ENCODE results near the gene DYNC2LI1. TPM values are rescaled to one million over a fixed set of nuclear protein-coding genes. Genes with fewer than 3 reads are reported as not detected.

DYNC2LI1 gene
- total and polyA plus RNA-seq, 2 of the 8 experiments (the other 6 are each of a cell fraction or from before 2014, with no cell fraction given): 3.9 to 7.6 TPM

DNA sequence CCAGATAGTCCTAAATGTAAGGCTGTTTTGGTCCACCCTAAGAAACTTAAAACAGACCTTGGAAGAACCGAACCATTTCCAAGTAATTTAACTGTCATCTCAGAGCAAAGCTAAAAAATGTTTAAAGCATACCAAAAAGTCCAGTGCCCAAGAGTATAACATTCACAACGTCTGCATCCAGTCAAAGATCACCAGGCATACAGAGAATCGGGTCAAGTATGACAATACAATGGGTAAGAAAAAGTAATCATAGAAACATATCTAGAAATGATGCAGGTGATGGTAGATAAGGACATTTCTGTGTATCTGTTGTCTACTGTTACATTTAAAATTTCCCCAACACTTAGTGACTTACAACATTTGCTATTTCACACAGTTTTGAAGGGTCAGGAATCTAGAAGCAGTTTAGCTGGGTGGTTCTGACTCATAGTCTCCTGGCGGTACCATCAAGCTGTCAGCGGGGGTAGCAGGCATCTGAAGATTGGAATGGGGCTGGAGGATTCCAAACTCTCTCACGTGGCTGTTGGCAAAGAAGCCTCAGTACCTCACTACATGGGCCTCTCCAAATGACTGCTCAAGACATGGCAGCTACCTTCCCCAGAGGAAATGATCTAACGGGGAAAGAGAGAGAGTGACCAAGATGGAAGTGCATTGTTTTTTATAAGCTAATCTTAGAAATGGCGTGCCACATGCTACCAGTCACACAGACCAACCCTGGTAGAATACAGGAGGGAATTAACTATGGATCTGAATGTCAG is 36.6 kb upstream of the DYNC2LI1 start:
- Histone ChIP-seq H4K91ac (replicated peaks; ENCODE audit: insufficient read length, low read length) (no peak overlapping the region), H3K23ac (ENCODE audit: insufficient read length) (no peak overlapping the region), H3K79me2 (ENCODE audit: control insufficient read depth in 1 of 2, insufficient read depth in 2 of 2, low read length in 2 of 2) (no peaks in the 10 kb centered on the region), H3K23me2 (ENCODE audit: low read depth, low read length) (no peaks in the 10 kb centered on the region), H3K79me1 (ENCODE audit: low read depth, low read length) (no peaks in the 10 kb centered on the region; the same call in 1 of the 2 replicates), H3K9ac (replicated peaks in 1 of 4; ENCODE audit: extremely low read depth in 1 of 4, low read depth in 3 of 4, low read length in 3 of 4) (no peak overlapping the region), H2BK20ac (ENCODE audit: low read length) (no peak overlapping the region), H4K5ac (ENCODE audit: insufficient read length, low read depth, low read length) (no peak overlapping the region), H3K36me3 (ENCODE audit: control insufficient read depth in 2 of 4, insufficient read depth in 4 of 4, low read length in 3 of 4) (no peaks in the 10 kb centered on the region), H2BK120ac (replicated peaks; ENCODE audit: low read depth, low read length) (no peak overlapping the region), H2BK5ac (ENCODE audit: low read depth, low read length) (no peak overlapping the region), H2AFZ (ENCODE audit: low read length) (no peak overlapping the region), H3K56ac (replicated peaks; ENCODE audit: insufficient read length, low read depth, low read length) (no peak overlapping the region), H3K14ac (ENCODE audit: insufficient read length) (no peak overlapping the region), H3K4ac (replicated peaks; ENCODE audit: insufficient read length, low read depth, low read length) (no peak overlapping the region), H2AK5ac (ENCODE audit: low read depth, low read length) (no peak overlapping the region), H2BK12ac (ENCODE audit: low read depth, low read length) (no peak overlapping the region), H2BK15ac (ENCODE audit: low read length) (no peak overlapping the region), H3K27ac (ENCODE audit: low read depth, low read length) (no peak overlapping the region), H3K27me3 (replicated peaks in 1 of 4; ENCODE audit: control insufficient read depth in 3 of 4, extremely low read depth in 1 of 4, insufficient read depth in 3 of 4, low read length in 3 of 4) (no peaks in the 10 kb centered on the region), H3K18ac (ENCODE audit: extremely low read depth, low read length) (no peak overlapping the region), H4K8ac (ENCODE audit: extremely low read depth, insufficient read depth, low read length) (no peak overlapping the region), H3K9me3 (ENCODE audit: insufficient read depth in 2 of 2, low read depth in 1 of 2, low read length in 1 of 2) (no peaks in the 10 kb centered on the region), H3K4me1 (replicated peaks in 1 of 4; ENCODE audit: control insufficient read depth in 3 of 4, insufficient read depth in 4 of 4, low read length in 3 of 4) (no peaks in the 10 kb centered on the region), H3K4me2 (ENCODE audit: insufficient read depth in 1 of 2, low read depth in 2 of 2, low read length in 2 of 2) (no peak overlapping the region), H4K20me1 (replicated peaks in 1 of 2; ENCODE audit: control insufficient read depth in 1 of 2, insufficient read depth in 2 of 2, low read length in 2 of 2) (no peaks in the 10 kb centered on the region), H3K4me3 (ENCODE audit: extremely low read depth in 1 of 4, insufficient read depth in 2 of 4, low read depth in 3 of 4, low read length in 4 of 4) (no peak overlapping the region)
- CTCF ChIA-PET (ENCODE audit: partially characterized antibody): interaction anchor here (1.4 to 1.9 kb wide), 4 partner anchors 13 to 161 kb away, joined by 3 to 8 read pairs (median 4); no protein-coding TSS in a partner anchor
- FAIRE-seq: no peak
- DNase-seq (ENCODE audit: low read depth in 1 of 2, low spot score in 2 of 2): no peak
- POLR2A ChIA-PET (ENCODE audit: partially characterized antibody): no interaction called here
- 77% methylated on average over 8 of the region's 8 CpGs; no CpG with 5 or more reads in 1 of the 2 experiments for WGBS, 2 experiments (ENCODE audit: extremely low coverage in 1 of 2, insufficient coverage in 1 of 2, insufficient read length in 1 of 2, insufficient replicate concordance in 2 of 2, low coverage in 1 of 2, low lambda C conversion rate in 2 of 2, missing lambda C conversion rate in 1 of 2)
- TF ChIP-seq YY1 (IDR thresholded peaks at IDR 0.05; ENCODE audit: low read depth, low read length) (no peak), CTBP2 (IDR thresholded peaks at IDR 0.05; ENCODE audit: borderline replicate concordance, insufficient read depth, insufficient read length, low read length) (no peak)
